Astrocyte of the cerebellum (primary cell): ENCODE data around the gene PITPNC1.
"Not testable (repeated sequence)": the region's sequence is repeated elsewhere in the genome, so short reads cannot be mapped to it uniquely, and the experiment has no call there.

ENCODE experiments used
- DNase-seq: peaks from one replicate; pipeline ENCODE4 v3.0.0-alpha.2; 2011; ENCODE audit warnings: low read depth
- H3K4me3 ChIP-seq: 2 replicates; pipeline ENCODE4 v1.5.1; 2011; ENCODE audit warnings: mild to moderate bottlenecking, low read depth, low read length, moderate library complexity
- CTCF ChIP-seq: IDR thresholded peaks from 2 replicates; pipeline ENCODE4 v1.5.1; 2012; ENCODE audit warnings: low read length, low read depth, moderate library complexity, mild to moderate bottlenecking; ENCODE audit errors: missing control alignments
- in situ Hi-C: cut with HindIII; loops from 2 replicates; pipeline ENCODE4 v1.10.0; 2017; ENCODE audit warnings: low sequenced_read_pairs

PITPNC1 gene

GRCh38 chr17:67469208-67469980 is 92.3 kb downstream of the PITPNC1 start:
- in situ Hi-C loops = no loop called here
- TF ChIP-seq CTCF = no peak
- H3K4me3 ChIP-seq = no peak overlapping the region
- no peak for DNase-seq

GRCh38 chr17:67470163-67470562 is 93.1 kb downstream of the PITPNC1 start:
- H3K4me3 ChIP-seq = no peak overlapping the region
- in situ Hi-C loops = no loop called here
- no peak for TF ChIP-seq CTCF
- DNase-seq = no peak

GRCh38 chr17:67471118-67471517 is 94.0 kb downstream of the PITPNC1 start:
- no peak for DNase-seq
- in situ Hi-C loops = no loop called here
- TF ChIP-seq CTCF = no peak
- no peak overlapping the region for H3K4me3 ChIP-seq

GRCh38 chr17:67472606-67473005 is 95.5 kb downstream of the PITPNC1 start:
- H3K4me3 ChIP-seq, in situ Hi-C loops, DNase-seq: not testable (repeated sequence)

GRCh38 chr17:67474081-67474661 is 97.1 kb downstream of the PITPNC1 start:
- TF ChIP-seq CTCF = no peak
- no peak overlapping the region for H3K4me3 ChIP-seq
- peak; percentile 82 for DNase-seq
- in situ Hi-C loops = no loop called here

- H3K4me3 ChIP-seq = no peak overlapping the region
- peak; percentile 97 for TF ChIP-seq CTCF
- DNase-seq = peak; percentile 63
- in situ Hi-C loops = no loop called here
Observed at GRCh38 chr17:67475161-67475937, 98.3 kb downstream of the PITPNC1 start.
